Measurements from ENCODE around the gene PGBD4. TPM values are rescaled to one million over a fixed set of nuclear protein-coding genes. Genes with fewer than 3 reads are reported as not detected.

Gene PGBD4
- total RNA-seq, 1 experiment from 2014 or later: 1.1 TPM

DNA sequence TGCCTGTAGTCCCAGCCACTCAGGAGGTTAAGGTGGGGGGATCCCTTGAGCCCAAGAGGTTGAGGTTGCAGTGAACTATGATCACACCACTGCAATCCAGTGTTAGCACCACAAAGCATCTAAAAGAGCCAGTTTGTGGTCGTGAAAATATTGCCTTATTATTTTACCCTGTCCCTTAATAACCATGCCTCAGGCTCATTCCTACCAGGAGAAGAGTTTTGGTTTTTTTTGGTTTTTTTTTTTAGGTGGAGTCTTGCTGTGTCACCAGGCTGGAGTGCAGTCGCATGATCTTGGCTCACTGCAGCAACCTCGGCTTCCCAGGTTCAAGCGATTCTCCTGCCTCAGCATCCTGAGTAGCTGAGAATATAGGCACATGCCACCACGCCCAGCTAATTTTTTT lies 45.0 kb upstream of the PGBD4 start:
- no peaks in the 10 kb centered on the region for H3K36me3 Mint-ChIP-seq
- POLR2A ChIA-PET: no interaction called here
- TF ChIP-seq SMAD4 (CRISPR knock-in tag; IDR thresholded peaks at IDR 0.05): no peak
- no peak for TF ChIP-seq SP1 (CRISPR knock-in tag; conservative IDR thresholded peaks at IDR 0.05)
- TF ChIP-seq NFATC4 (CRISPR knock-in tag; IDR thresholded peaks at IDR 0.05): no peak
- no peak for TF ChIP-seq PRRX2 (CRISPR knock-in tag; IDR thresholded peaks at IDR 0.05)
- TF ChIP-seq NFYB (CRISPR knock-in tag; conservative IDR thresholded peaks at IDR 0.05; ENCODE audit: low read depth): no peak
- TF ChIP-seq ATF1 (CRISPR knock-in tag; IDR thresholded peaks at IDR 0.05): no peak
- TF ChIP-seq IRF2 (CRISPR knock-in tag; IDR thresholded peaks at IDR 0.05; ENCODE audit: borderline replicate concordance, low read depth): no peak
- no peak for TF ChIP-seq FOXK1 (CRISPR knock-in tag; IDR thresholded peaks at IDR 0.05)
- no peak for TF ChIP-seq ZNF263 (CRISPR knock-in tag; IDR thresholded peaks at IDR 0.05; ENCODE audit: low read depth)
- TF ChIP-seq, protein P1, sequence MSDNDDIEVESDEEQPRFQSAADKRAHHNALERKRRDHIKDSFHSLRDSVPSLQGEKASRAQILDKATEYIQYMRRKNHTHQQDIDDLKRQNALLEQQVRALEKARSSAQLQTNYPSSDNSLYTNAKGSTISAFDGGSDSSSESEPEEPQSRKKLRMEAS (CRISPR knock-in tag; IDR thresholded peaks at IDR 0.05): no peak
- TF ChIP-seq ZBTB21 (CRISPR knock-in tag; IDR thresholded peaks at IDR 0.05; ENCODE audit: borderline replicate concordance): no peak
- TF ChIP-seq NR2C2 (CRISPR knock-in tag; IDR thresholded peaks at IDR 0.05): no peak
- TF ChIP-seq, protein P2, sequence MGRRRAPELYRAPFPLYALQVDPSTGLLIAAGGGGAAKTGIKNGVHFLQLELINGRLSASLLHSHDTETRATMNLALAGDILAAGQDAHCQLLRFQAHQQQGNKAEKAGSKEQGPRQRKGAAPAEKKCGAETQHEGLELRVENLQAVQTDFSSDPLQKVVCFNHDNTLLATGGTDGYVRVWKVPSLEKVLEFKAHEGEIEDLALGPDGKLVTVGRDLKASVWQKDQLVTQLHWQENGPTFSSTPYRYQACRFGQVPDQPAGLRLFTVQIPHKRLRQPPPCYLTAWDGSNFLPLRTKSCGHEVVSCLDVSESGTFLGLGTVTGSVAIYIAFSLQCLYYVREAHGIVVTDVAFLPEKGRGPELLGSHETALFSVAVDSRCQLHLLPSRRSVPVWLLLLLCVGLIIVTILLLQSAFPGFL (CRISPR knock-in tag; IDR thresholded peaks at IDR 0.05; ENCODE audit: borderline replicate concordance): no peak
- TF ChIP-seq FOXP1 (CRISPR knock-in tag; IDR thresholded peaks at IDR 0.05; ENCODE audit: borderline replicate concordance): no peak
- TF ChIP-seq, protein P3, sequence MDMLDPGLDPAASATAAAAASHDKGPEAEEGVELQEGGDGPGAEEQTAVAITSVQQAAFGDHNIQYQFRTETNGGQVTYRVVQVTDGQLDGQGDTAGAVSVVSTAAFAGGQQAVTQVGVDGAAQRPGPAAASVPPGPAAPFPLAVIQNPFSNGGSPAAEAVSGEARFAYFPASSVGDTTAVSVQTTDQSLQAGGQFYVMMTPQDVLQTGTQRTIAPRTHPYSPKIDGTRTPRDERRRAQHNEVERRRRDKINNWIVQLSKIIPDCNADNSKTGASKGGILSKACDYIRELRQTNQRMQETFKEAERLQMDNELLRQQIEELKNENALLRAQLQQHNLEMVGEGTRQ (CRISPR knock-in tag; IDR thresholded peaks at IDR 0.05): no peak
- TF ChIP-seq, protein P4, sequence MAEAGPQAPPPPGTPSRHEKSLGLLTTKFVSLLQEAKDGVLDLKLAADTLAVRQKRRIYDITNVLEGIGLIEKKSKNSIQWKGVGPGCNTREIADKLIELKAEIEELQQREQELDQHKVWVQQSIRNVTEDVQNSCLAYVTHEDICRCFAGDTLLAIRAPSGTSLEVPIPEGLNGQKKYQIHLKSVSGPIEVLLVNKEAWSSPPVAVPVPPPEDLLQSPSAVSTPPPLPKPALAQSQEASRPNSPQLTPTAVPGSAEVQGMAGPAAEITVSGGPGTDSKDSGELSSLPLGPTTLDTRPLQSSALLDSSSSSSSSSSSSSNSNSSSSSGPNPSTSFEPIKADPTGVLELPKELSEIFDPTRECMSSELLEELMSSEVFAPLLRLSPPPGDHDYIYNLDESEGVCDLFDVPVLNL (CRISPR knock-in tag; IDR thresholded peaks at IDR 0.05; ENCODE audit: borderline replicate concordance, low read depth): no peak
- H3K4me3 Mint-ChIP-seq: no peak overlapping the region
- no peaks in the 10 kb centered on the region for H3K4me1 Mint-ChIP-seq
- CTCF ChIA-PET: no interaction called here
- ATAC-seq (no peak), DNase-seq (ENCODE audit: low spot score) (no peak)
- H3K27ac Mint-ChIP-seq: no peak overlapping the region
- H3K27me3 Mint-ChIP-seq (ENCODE audit: low read depth): peaks cover 7% of the 10 kb centered on the region
- peaks cover 13% of the 10 kb centered on the region for H3K9me3 Mint-ChIP-seq

DNA sequence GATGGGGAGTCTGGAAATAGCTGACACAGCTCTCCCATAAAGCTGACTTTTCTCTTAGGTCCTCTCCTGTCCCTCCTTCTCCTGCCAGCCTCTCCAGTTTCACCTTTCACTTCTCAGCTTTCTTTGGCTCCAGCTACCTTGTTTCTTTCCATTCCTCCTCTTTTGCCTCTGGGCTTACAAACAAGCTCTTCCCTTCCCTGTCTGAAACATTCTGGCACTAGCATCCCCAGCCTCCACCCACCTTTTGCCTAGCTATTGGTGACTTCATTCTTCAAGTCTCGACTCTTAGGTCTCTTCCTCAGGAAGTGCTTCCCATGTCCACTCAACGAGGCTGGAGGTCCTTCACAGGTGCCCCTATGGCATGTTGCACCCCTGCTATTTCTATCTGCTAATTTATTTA lies 42.4 kb upstream of the PGBD4 start:
- Mint-ChIP-seq H3K4me3 (no peak overlapping the region), H3K27me3 (ENCODE audit: low read depth) (no peaks in the 10 kb centered on the region; the same call in 1 of the 2 replicates), H3K36me3 (no peaks in the 10 kb centered on the region), H3K27ac (no peak overlapping the region), H3K4me1 (no peaks in the 10 kb centered on the region), H3K9me3 (peaks cover under 1% of the 10 kb centered on the region)
- ChIA-PET POLR2A (no interaction called here), CTCF (no interaction called here)
- no peak for ATAC-seq
- DNase-seq (ENCODE audit: low spot score): no peak
- TF ChIP-seq FOXJ3 (CRISPR knock-in tag; IDR thresholded peaks at IDR 0.05; ENCODE audit: borderline replicate concordance) (no peak), CREB1 (CRISPR knock-in tag; IDR thresholded peaks at IDR 0.05) (no peak)

DNA sequence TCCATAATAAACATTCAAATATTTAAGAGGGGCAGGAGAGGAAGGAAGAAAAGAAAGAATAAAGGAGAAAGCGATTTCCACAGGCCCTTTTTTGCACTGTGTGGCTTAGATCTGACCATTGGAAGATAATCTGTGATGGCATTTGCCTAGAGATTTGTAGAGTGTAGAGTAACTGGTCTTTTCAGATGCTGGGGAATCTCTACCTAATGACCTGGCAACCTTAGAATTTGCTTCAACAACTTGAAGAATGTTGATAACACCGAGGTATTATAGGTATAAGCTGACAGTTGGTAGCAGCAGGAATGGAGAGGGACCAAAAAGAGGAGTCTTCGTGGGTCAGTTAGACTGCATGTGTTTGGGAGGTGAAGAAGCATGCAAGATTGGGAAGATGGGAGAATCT lies 41.9 kb upstream of the PGBD4 start:
- H3K27me3 Mint-ChIP-seq (ENCODE audit: low read depth): no peaks in the 10 kb centered on the region; the same call in 1 of the 2 replicates
- POLR2A ChIA-PET: no interaction called here
- CTCF ChIA-PET: no interaction called here
- H3K36me3 Mint-ChIP-seq: no peaks in the 10 kb centered on the region
- DNase-seq (ENCODE audit: low spot score): no peak
- H3K9me3 Mint-ChIP-seq: no peaks in the 10 kb centered on the region
- no peak overlapping the region for H3K4me3 Mint-ChIP-seq
- no peak for ATAC-seq
- TF ChIP-seq, protein P5, sequence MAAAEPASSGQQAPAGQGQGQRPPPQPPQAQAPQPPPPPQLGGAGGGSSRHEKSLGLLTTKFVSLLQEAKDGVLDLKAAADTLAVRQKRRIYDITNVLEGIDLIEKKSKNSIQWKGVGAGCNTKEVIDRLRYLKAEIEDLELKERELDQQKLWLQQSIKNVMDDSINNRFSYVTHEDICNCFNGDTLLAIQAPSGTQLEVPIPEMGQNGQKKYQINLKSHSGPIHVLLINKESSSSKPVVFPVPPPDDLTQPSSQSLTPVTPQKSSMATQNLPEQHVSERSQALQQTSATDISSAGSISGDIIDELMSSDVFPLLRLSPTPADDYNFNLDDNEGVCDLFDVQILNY (CRISPR knock-in tag; IDR thresholded peaks at IDR 0.05): no peak
- TF ChIP-seq, protein P3 (CRISPR knock-in tag; IDR thresholded peaks at IDR 0.05): no peak
- TF ChIP-seq TCF7 (CRISPR knock-in tag; IDR thresholded peaks at IDR 0.05; ENCODE audit: low read depth) (no peak), SOX15 (CRISPR knock-in tag; IDR thresholded peaks at IDR 0.05) (no peak), MYBL2 (CRISPR knock-in tag; IDR thresholded peaks at IDR 0.05) (no peak), NFYB (CRISPR knock-in tag; conservative IDR thresholded peaks at IDR 0.05; ENCODE audit: low read depth) (no peak), CREM (CRISPR knock-in tag; IDR thresholded peaks at IDR 0.05) (no peak), JUN (CRISPR knock-in tag; IDR thresholded peaks at IDR 0.05) (no peak)
- TF ChIP-seq, protein P1 (CRISPR knock-in tag; IDR thresholded peaks at IDR 0.05): no peak
- TF ChIP-seq, protein P2 (CRISPR knock-in tag; IDR thresholded peaks at IDR 0.05; ENCODE audit: borderline replicate concordance): no peak
- 0 out of 2 replicates have a peak overlapping the region, but pooled peaks have one; percentile 14 for H3K27ac Mint-ChIP-seq
- no peaks in the 10 kb centered on the region for H3K4me1 Mint-ChIP-seq

All from WTC11 (cell line).